GM12873 (cell line): ENCODE data around the gene KIAA1217.

Experiments used
- CTCF ChIP-seq: IDR thresholded peaks from 2 replicates; pipeline ENCODE4 v1.5.1; 2012; ENCODE audit warnings: low read depth, mild to moderate bottlenecking, moderate library complexity, low read length, control low read depth; ENCODE audit not compliant: insufficient read depth; ENCODE audit errors: missing control alignments

Gene KIAA1217

GRCh38 chr10:24568042-24568441, 359.1 kb downstream of the KIAA1217 start:
- no peak for TF ChIP-seq CTCF

GRCh38 chr10:24569330-24569796, 360.4 kb downstream of the KIAA1217 start:
- no peak for TF ChIP-seq CTCF

- TF ChIP-seq CTCF, result no peak
These were observed 361.1 kb downstream of the KIAA1217 start for GRCh38 chr10:24569828-24570657.

DNA sequence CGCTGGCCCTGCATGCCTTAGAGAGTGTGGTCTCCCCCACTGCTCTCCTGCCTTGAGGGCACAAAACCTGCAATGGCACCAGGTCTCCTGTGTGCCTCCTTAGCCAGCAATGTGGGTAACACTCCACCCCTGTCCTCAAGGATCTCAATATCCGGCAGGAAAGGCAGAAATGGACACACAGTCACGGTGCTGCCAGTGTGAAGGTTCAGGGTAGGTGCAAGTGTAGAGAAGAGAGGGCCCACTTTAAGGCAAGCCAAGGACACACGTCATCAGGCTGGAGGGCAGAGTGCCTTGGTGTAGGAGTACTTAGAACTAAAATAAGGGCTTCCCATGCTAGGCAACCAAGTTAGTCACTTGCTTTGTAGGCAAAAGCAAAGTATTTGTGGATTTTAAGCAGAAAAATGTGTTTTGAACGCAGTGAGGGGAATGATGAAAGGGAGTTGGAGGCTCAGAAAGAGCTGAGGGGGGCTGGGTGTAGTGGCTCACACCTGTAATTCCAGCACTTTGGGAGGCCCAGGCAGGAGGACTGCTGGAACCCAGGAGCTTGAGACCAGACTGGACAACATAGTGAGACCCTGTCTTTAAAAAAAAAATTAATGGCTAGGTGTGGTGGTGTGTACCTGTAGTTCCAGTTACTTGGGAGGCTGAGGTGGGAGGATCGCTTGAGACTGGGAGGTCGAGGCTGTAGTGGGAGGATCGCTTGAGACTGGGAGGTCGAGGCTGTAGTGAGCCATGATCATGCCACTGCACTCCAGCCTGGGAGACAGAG, 361.9 kb downstream of the KIAA1217 start:
- TF ChIP-seq CTCF, result no peak

GRCh38 chr10:24571870-24572450, 363.0 kb downstream of the KIAA1217 start:
- TF ChIP-seq CTCF, result no peak

DNA sequence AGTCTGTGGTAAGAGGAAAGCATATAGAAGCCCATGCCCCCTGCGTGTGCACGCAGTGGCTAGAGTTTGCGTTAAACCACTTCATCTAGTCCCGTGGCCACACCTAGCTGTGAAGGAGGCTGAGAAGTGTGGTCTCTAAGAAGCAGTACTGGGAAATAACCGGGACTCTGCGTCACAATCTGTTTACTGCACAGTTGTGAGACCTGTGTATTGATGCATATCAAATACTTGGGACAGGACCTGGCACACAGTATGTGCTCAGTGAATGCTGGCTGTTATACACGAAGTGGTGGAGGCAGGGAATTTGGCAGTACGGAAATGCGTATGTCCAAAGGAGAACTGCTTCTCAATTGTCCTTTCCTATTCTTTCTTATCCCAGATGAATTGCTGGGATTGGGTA, 365.2 kb downstream of the KIAA1217 start:
- TF ChIP-seq CTCF, result no peak
